Thoracic aorta (tissue), 2 donors: ENCODE results near the gene BRCA2. TPM values are rescaled to one million over a fixed set of nuclear protein-coding genes. Genes with fewer than 3 reads are reported as not detected.

ENCODE experiments used
- ATAC-seq: fragments of 150-250 bp; one replicate; pipeline ENCODE4 v1.8.0; 2017; ENCODE audit warnings: low read depth; ENCODE audit not compliant: insufficient number of reproducible peaks, low FRiP score
- DNase-seq: peaks from one replicate; pipeline ENCODE4 v3.0.0-alpha.2; 2020; ENCODE audit warnings: low spot score
- H3K27ac ChIP-seq, 2 donors: fragments of 200-600 bp; sonication (generic); 1 replicate in 1 of 2; 2 replicates in 1 of 2; pipeline ENCODE4 v1.5.1; 2016; ENCODE audit warnings: mild to moderate bottlenecking in 2 of 2, moderate library complexity in 2 of 2
- H3K27me3 ChIP-seq: fragments of 200-600 bp; sonication (generic); replicated peaks from 2 replicates; pipeline ENCODE4 v1.6.0; 2016; ENCODE audit warnings: mild to moderate bottlenecking; ENCODE audit not compliant: insufficient read depth
- H3K36me3 ChIP-seq: fragments of 200-600 bp; sonication (generic); one replicate; pipeline ENCODE4 v1.5.1; 2016
- H3K4me1 ChIP-seq, 2 donors: fragments of 200-600 bp; sonication (generic); 1 replicate in 1 of 2; 2 replicates in 1 of 2; pipeline versions ENCODE4 v1.5.1 to v1.6.0; 2016; ENCODE audit warnings: low read depth in 2 of 2, mild to moderate bottlenecking in 1 of 2; ENCODE audit not compliant: control insufficient read depth in 1 of 2
- H3K4me3 ChIP-seq: fragments of 200-600 bp; sonication (generic); 2 replicates; pipeline ENCODE4 v1.5.1; 2016; ENCODE audit warnings: mild to moderate bottlenecking
- H3K9me3 ChIP-seq: fragments of 200-600 bp; sonication (generic); 2 replicates; pipeline ENCODE4 v1.5.1; 2016
- total RNA-seq, 2 donors: library from RNA; depleted of rRNA; stranded (reverse); fragments of >200 nt; gene quantifications; one replicate each; pipeline versions ENCODE4 v1.1.0 to v1.2.3, GENCODE V29; 2016
- TF ChIP-seq, protein P1 (sequence below): fragments of 200-600 bp; sonication (generic); IDR thresholded peaks from one replicate; pipeline ENCODE4 v1.5.1; 2019; ENCODE audit warnings: antibody characterized with exemption

BRCA2 gene
- total RNA-seq, 2 donors from 2014 or later: 1.5 to 4.6 TPM

GRCh38 chr13:32403108-32403507, 87.8 kb downstream of the BRCA2 start:
- no peak overlapping the region for H3K4me3 ChIP-seq
- no peak for DNase-seq
- TF ChIP-seq, protein P1, sequence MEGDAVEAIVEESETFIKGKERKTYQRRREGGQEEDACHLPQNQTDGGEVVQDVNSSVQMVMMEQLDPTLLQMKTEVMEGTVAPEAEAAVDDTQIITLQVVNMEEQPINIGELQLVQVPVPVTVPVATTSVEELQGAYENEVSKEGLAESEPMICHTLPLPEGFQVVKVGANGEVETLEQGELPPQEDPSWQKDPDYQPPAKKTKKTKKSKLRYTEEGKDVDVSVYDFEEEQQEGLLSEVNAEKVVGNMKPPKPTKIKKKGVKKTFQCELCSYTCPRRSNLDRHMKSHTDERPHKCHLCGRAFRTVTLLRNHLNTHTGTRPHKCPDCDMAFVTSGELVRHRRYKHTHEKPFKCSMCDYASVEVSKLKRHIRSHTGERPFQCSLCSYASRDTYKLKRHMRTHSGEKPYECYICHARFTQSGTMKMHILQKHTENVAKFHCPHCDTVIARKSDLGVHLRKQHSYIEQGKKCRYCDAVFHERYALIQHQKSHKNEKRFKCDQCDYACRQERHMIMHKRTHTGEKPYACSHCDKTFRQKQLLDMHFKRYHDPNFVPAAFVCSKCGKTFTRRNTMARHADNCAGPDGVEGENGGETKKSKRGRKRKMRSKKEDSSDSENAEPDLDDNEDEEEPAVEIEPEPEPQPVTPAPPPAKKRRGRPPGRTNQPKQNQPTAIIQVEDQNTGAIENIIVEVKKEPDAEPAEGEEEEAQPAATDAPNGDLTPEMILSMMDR: no peak
- no peak overlapping the region for H3K27ac ChIP-seq
- no peaks in the 10 kb centered on the region for H3K36me3 ChIP-seq
- H3K4me1 ChIP-seq: no peaks in the 10 kb centered on the region
- H3K27me3 ChIP-seq: no peaks in the 10 kb centered on the region
- no peak for ATAC-seq
- H3K9me3 ChIP-seq: no peaks in the 10 kb centered on the region

DNA sequence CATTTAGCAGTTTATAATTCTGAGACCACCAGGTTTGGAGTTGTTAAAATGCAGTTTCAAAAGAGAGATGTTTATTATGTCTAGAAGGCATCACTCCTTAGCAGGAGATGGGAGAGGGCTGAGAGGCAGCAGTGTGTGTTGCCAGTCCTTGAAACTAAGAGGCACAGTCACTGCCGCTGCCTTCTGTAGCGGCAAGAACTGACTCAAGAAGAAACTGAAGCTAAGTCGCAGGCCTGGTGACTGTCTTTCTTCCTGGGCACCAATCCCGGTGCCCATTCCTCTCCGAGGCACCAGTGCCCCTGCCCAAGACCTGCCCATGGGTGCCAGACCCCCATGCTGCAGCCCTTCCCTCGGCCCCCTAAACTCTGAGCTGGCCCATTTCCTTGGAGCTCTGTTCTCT, 92.5 kb downstream of the BRCA2 start:
- no peak overlapping the region for H3K4me3 ChIP-seq
- ATAC-seq: no peak
- no peak overlapping the region for H3K27ac ChIP-seq
- TF ChIP-seq, protein P1: no peak
- H3K9me3 ChIP-seq: no peaks in the 10 kb centered on the region
- H3K27me3 ChIP-seq: no peaks in the 10 kb centered on the region
- H3K4me1 ChIP-seq: peaks cover 0 to 7% of the 10 kb centered on the region in 2 donors
- H3K36me3 ChIP-seq: no peaks in the 10 kb centered on the region
- DNase-seq: no peak

GRCh38 chr13:32408296-32409000, 93.1 kb downstream of the BRCA2 start:
- Histone ChIP-seq H3K4me1 (peaks cover 0 to 7% of the 10 kb centered on the region in 2 donors), H3K27ac (no peak overlapping the region), H3K36me3 (no peaks in the 10 kb centered on the region), H3K4me3 (no peak overlapping the region), H3K9me3 (no peaks in the 10 kb centered on the region), H3K27me3 (no peaks in the 10 kb centered on the region)
- no peak for DNase-seq
- TF ChIP-seq, protein P1: no peak
- ATAC-seq: no peak

DNA sequence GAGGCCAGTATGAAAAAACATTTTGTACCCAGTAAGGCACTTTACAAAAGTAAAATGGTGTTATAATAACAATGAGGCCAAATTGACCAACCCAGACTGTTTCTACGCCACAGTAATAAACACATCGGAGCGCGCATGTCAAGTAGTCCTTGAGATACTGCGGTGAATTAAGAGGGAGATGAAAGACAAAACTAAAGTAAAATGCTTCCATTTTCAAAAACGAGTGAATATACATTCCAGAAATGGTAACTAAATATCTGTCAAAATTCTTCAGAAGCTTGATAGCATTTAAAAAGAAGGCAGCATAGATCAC, 93.6 kb downstream of the BRCA2 start:
- DNase-seq (no peak), ATAC-seq (no peak)
- H3K4me3 ChIP-seq: no peak overlapping the region
- H3K27me3 ChIP-seq: no peaks in the 10 kb centered on the region
- H3K9me3 ChIP-seq: no peaks in the 10 kb centered on the region
- TF ChIP-seq, protein P1: no peak
- peaks cover 0 to 7% of the 10 kb centered on the region in 2 donors for H3K4me1 ChIP-seq
- H3K27ac ChIP-seq: no peak overlapping the region
- H3K36me3 ChIP-seq: no peaks in the 10 kb centered on the region

- Histone ChIP-seq H3K36me3 (no peaks in the 10 kb centered on the region), H3K9me3 (no peaks in the 10 kb centered on the region), H3K27me3 (no peaks in the 10 kb centered on the region), H3K4me1 (peaks cover 0 to 7% of the 10 kb centered on the region in 2 donors), H3K4me3 (no peak overlapping the region), H3K27ac (no peak overlapping the region)
- DNase-seq (no peak), ATAC-seq (no peak)
- TF ChIP-seq, protein P1: no peak
Observed at GRCh38 chr13:32409561-32410421, 94.5 kb downstream of the BRCA2 start.
